ENCODE results near the gene GEMIN8.

GRCh38 chrX:14039344-14039743 lies 9.7 kb upstream of the GEMIN8 start:
- TF ChIP-seq CTCF (IDR thresholded peaks at IDR 0.05 in 8 of 11, conservative IDR thresholded peaks at IDR 0.05 in 3 of 11) (peak in 10 of 11 experiments; percentile 50 to 75 (median 64)), POLR2AphosphoS5 (IDR thresholded peaks at IDR 0.05) (no peak), POLR2A (IDR thresholded peaks at IDR 0.05) (no peak)
